ENCODE measurements around the gene HDGFL2.
"Not testable (repeated sequence)": the region's sequence is repeated elsewhere in the genome, so short reads cannot be mapped to it uniquely, and the experiment has no call there.

HDGFL2 gene

GRCh38 chr19:4522291-4523002 lies 50.4 kb downstream of the HDGFL2 start:
- Histone ChIP-seq H3K4me1 (ENCODE audit: insufficient read depth, low read length) (peaks cover 28% of the 10 kb centered on the region), H3K9ac (ENCODE audit: low read length) (no peak overlapping the region), H3K4me3 (ENCODE audit: low read depth in 1 of 2, low read length in 2 of 2) (no peak overlapping the region), H3K27me3 (ENCODE audit: control insufficient read depth in 1 of 2, insufficient read depth in 2 of 2, low read length in 2 of 2) (no peaks in the 10 kb centered on the region), H3K9me3 (ENCODE audit: low read length) (no peaks in the 10 kb centered on the region), H3K27ac (ENCODE audit: low read depth, low read length) (no peak overlapping the region), H3K36me3 (ENCODE audit: insufficient read depth, low read length) (no peaks in the 10 kb centered on the region)

GRCh38 chr19:4523306-4524110 lies 51.4 kb downstream of the HDGFL2 start:
- Histone ChIP-seq H3K4me3 (ENCODE audit: low read depth in 1 of 2, low read length in 2 of 2) (no peak overlapping the region), H3K36me3 (ENCODE audit: insufficient read depth, low read length) (no peaks in the 10 kb centered on the region), H3K27me3 (ENCODE audit: control insufficient read depth in 1 of 2, insufficient read depth in 2 of 2, low read length in 2 of 2) (no peaks in the 10 kb centered on the region), H3K9me3 (ENCODE audit: low read length) (no peaks in the 10 kb centered on the region), H3K4me1 (ENCODE audit: insufficient read depth, low read length) (peaks cover 26% of the 10 kb centered on the region), H3K27ac (ENCODE audit: low read depth, low read length) (no peak overlapping the region), H3K9ac (ENCODE audit: low read length) (no peak overlapping the region)

- Histone ChIP-seq H3K27me3 (ENCODE audit: control insufficient read depth in 1 of 2, insufficient read depth in 2 of 2, low read length in 2 of 2) (no peaks in the 10 kb centered on the region), H3K9ac (ENCODE audit: low read length) (no peak overlapping the region), H3K4me3 (ENCODE audit: low read depth in 1 of 2, low read length in 2 of 2) (no peak overlapping the region), H3K4me1 (ENCODE audit: insufficient read depth, low read length) (peaks cover 13% of the 10 kb centered on the region), H3K9me3 (ENCODE audit: low read length) (no peaks in the 10 kb centered on the region), H3K36me3 (ENCODE audit: insufficient read depth, low read length) (no peaks in the 10 kb centered on the region), H3K27ac (ENCODE audit: low read depth, low read length) (no peak overlapping the region)
Observed at GRCh38 chr19:4524808-4525562, 52.9 kb downstream of the HDGFL2 start.

GRCh38 chr19:4525563-4526002 lies 53.5 kb downstream of the HDGFL2 start:
- Histone ChIP-seq H3K4me1 (ENCODE audit: insufficient read depth, low read length) (peaks cover 11% of the 10 kb centered on the region), H3K4me3 (ENCODE audit: low read depth in 1 of 2, low read length in 2 of 2) (no peak overlapping the region), H3K27me3 (ENCODE audit: control insufficient read depth in 1 of 2, insufficient read depth in 2 of 2, low read length in 2 of 2) (no peaks in the 10 kb centered on the region), H3K27ac (ENCODE audit: low read depth, low read length) (no peak overlapping the region), H3K9ac (ENCODE audit: low read length) (no peak overlapping the region), H3K9me3 (ENCODE audit: low read length) (no peaks in the 10 kb centered on the region), H3K36me3 (ENCODE audit: insufficient read depth, low read length) (no peaks in the 10 kb centered on the region)

GRCh38 chr19:4527377-4527776 lies 55.3 kb downstream of the HDGFL2 start:
- not testable (repeated sequence) for H3K27me3 ChIP-seq (ENCODE audit: control insufficient read depth in 1 of 2, insufficient read depth in 2 of 2, low read length in 2 of 2); H3K4me1 ChIP-seq (ENCODE audit: insufficient read depth, low read length); H3K27ac ChIP-seq (ENCODE audit: low read depth, low read length); H3K36me3 ChIP-seq (ENCODE audit: insufficient read depth, low read length); H3K9me3 ChIP-seq (ENCODE audit: low read length); H3K9ac ChIP-seq (ENCODE audit: low read length); H3K4me3 ChIP-seq (ENCODE audit: low read depth in 1 of 2, low read length in 2 of 2)

GRCh38 chr19:4528843-4529242 lies 56.7 kb downstream of the HDGFL2 start:
- no peak overlapping the region for H3K4me3 ChIP-seq (ENCODE audit: low read depth in 1 of 2, low read length in 2 of 2)
- peaks cover 0 to 3% of the 10 kb centered on the region in 2 donors for H3K27me3 ChIP-seq (ENCODE audit: control insufficient read depth in 1 of 2, insufficient read depth in 2 of 2, low read length in 2 of 2)
- no peaks in the 10 kb centered on the region for H3K4me1 ChIP-seq (ENCODE audit: insufficient read depth, low read length)
- no peaks in the 10 kb centered on the region for H3K36me3 ChIP-seq (ENCODE audit: insufficient read depth, low read length)
- H3K9me3 ChIP-seq (ENCODE audit: low read length) = no peaks in the 10 kb centered on the region
- no peak overlapping the region for H3K9ac ChIP-seq (ENCODE audit: low read length)
- no peak overlapping the region for H3K27ac ChIP-seq (ENCODE audit: low read depth, low read length)

- Histone ChIP-seq H3K9me3 (ENCODE audit: low read length) (no peaks in the 10 kb centered on the region), H3K36me3 (ENCODE audit: insufficient read depth, low read length) (no peaks in the 10 kb centered on the region), H3K27me3 (ENCODE audit: control insufficient read depth in 1 of 2, insufficient read depth in 2 of 2, low read length in 2 of 2) (peaks cover 0 to 5% of the 10 kb centered on the region in 2 donors), H3K4me1 (ENCODE audit: insufficient read depth, low read length) (no peaks in the 10 kb centered on the region), H3K27ac (ENCODE audit: low read depth, low read length) (no peak overlapping the region), H3K4me3 (ENCODE audit: low read depth in 1 of 2, low read length in 2 of 2) (no peak overlapping the region), H3K9ac (ENCODE audit: low read length) (no peak overlapping the region)
Observed at GRCh38 chr19:4529924-4530522, 57.9 kb downstream of the HDGFL2 start.

- Histone ChIP-seq H3K27ac (ENCODE audit: low read depth, low read length) (no peak overlapping the region), H3K4me1 (ENCODE audit: insufficient read depth, low read length) (no peaks in the 10 kb centered on the region)
Observed at GRCh38 chr19:4531562-4532165, 59.6 kb downstream of the HDGFL2 start.

GRCh38 chr19:4533334-4533733 lies 61.2 kb downstream of the HDGFL2 start:
- Histone ChIP-seq H3K9me3 (ENCODE audit: low read length) (no peaks in the 10 kb centered on the region), H3K4me1 (ENCODE audit: insufficient read depth, low read length) (no peaks in the 10 kb centered on the region), H3K9ac (ENCODE audit: low read length) (no peak overlapping the region), H3K4me3 (ENCODE audit: low read depth in 1 of 2, low read length in 2 of 2) (no peak overlapping the region), H3K27ac (ENCODE audit: low read depth, low read length) (no peak overlapping the region), H3K27me3 (ENCODE audit: control insufficient read depth in 1 of 2, insufficient read depth in 2 of 2, low read length in 2 of 2) (peaks cover 0 to 13% of the 10 kb centered on the region in 2 donors), H3K36me3 (ENCODE audit: insufficient read depth, low read length) (no peaks in the 10 kb centered on the region)

More at GRCh38 chr19:4531562-4532165, 59.6 kb downstream of the HDGFL2 start:
- H3K9me3 ChIP-seq (ENCODE audit: low read length) = no peaks in the 10 kb centered on the region
- H3K27me3 ChIP-seq (ENCODE audit: control insufficient read depth in 1 of 2, insufficient read depth in 2 of 2, low read length in 2 of 2) = peaks cover 0 to 8% of the 10 kb centered on the region in 2 donors
- H3K4me3 ChIP-seq (ENCODE audit: low read depth in 1 of 2, low read length in 2 of 2) = no peak overlapping the region
- no peak overlapping the region for H3K9ac ChIP-seq (ENCODE audit: low read length)
- no peaks in the 10 kb centered on the region for H3K36me3 ChIP-seq (ENCODE audit: insufficient read depth, low read length)

GRCh38 chr19:4533835-4534424 lies 61.8 kb downstream of the HDGFL2 start:
- H3K9me3 ChIP-seq (ENCODE audit: low read length) = no peaks in the 10 kb centered on the region
- H3K9ac ChIP-seq (ENCODE audit: low read length) = no peak overlapping the region
- H3K27ac ChIP-seq (ENCODE audit: low read depth, low read length) = no peak overlapping the region
- H3K4me1 ChIP-seq (ENCODE audit: insufficient read depth, low read length) = no peaks in the 10 kb centered on the region
- H3K4me3 ChIP-seq (ENCODE audit: low read depth in 1 of 2, low read length in 2 of 2) = no peak overlapping the region
- H3K36me3 ChIP-seq (ENCODE audit: insufficient read depth, low read length) = no peaks in the 10 kb centered on the region
- peaks cover 0 to 18% of the 10 kb centered on the region in 2 donors for H3K27me3 ChIP-seq (ENCODE audit: control insufficient read depth in 1 of 2, insufficient read depth in 2 of 2, low read length in 2 of 2)

Data from muscle layer of colon (tissue), 2 donors.